ENCODE data around the gene PIK3AP1. TPM values are rescaled to one million over a fixed set of nuclear protein-coding genes. Genes with fewer than 3 reads are reported as not detected.
A peak's percentile ranks its signal among the peaks of the same experiment; 100 is the strongest.

PIK3AP1 gene
- total and polyA plus RNA-seq, 10 of the 15 experiments (the other 5 are each of a cell fraction or from before 2014, with no cell fraction given), result 26.2 to 306 (median 119) TPM

- TF ChIP-seq SP1 (IDR thresholded peaks at IDR 0.05; ENCODE audit: low read depth, low read length) (no peak), ZNF274 (IDR thresholded peaks at IDR 0.05; ENCODE audit: insufficient read depth, insufficient read length) (no peak), MXI1 (IDR thresholded peaks at IDR 0.05; ENCODE audit: low read depth, low read length) (no peak), EGR1 (IDR thresholded peaks at IDR 0.05; ENCODE audit: borderline replicate concordance in 1 of 2, low read depth in 2 of 2, low read length in 2 of 2) (no peak), SMAD5 (IDR thresholded peaks at IDR 0.05; ENCODE audit: low read depth) (no peak), NR2C1 (IDR thresholded peaks at IDR 0.05) (no peak), PKNOX1 (IDR thresholded peaks at IDR 0.05) (peak; percentile 64), EED (IDR thresholded peaks at IDR 0.05; ENCODE audit: low read depth) (no peak; the same call in 1 of the 2 replicates), NFIC (IDR thresholded peaks at IDR 0.05; ENCODE audit: low read depth, low read length) (peak; percentile 77), BMI1 (IDR thresholded peaks at IDR 0.05; ENCODE audit: borderline replicate concordance) (no peak), CBFB (IDR thresholded peaks at IDR 0.05; ENCODE audit: low read depth) (no peak), EP300 (IDR thresholded peaks at IDR 0.05; ENCODE audit: borderline replicate concordance in 1 of 2, control insufficient read depth in 1 of 2, low read depth in 2 of 2, low read length in 2 of 2) (peak in 1 of 2 experiments; percentile 57; a peak in 1 of 4 replicates), ATF2 (IDR thresholded peaks at IDR 0.05; ENCODE audit: low read length) (0 out of 2 replicates have a peak, but pooled peaks have one; percentile 24), TCF3 (IDR thresholded peaks at IDR 0.05; ENCODE audit: borderline replicate concordance, insufficient read depth, low read depth, low read length) (no peak), PAX8 (IDR thresholded peaks at IDR 0.05) (no peak), NFXL1 (IDR thresholded peaks at IDR 0.05; ENCODE audit: borderline replicate concordance) (no peak), MLLT1 (IDR thresholded peaks at IDR 0.05) (no peak), SRF (IDR thresholded peaks at IDR 0.05; ENCODE audit: low read depth in 2 of 2, low read length in 2 of 2) (peak in 1 of 2 experiments; percentile 60; a peak in 1 of 4 replicates)
These were observed 131.5 kb downstream of the PIK3AP1 start (continued) for GRCh38 chr10:96588616-96589419.

Data from GM12878 (cell line).